Hepatocyte (in vitro differentiated cells): ENCODE results near the gene CNFN. TPM values are rescaled to one million over a fixed set of nuclear protein-coding genes. Genes with fewer than 3 reads are reported as not detected.

Source experiments
- DNase-seq: peaks from one replicate; pipeline ENCODE4 v3.0.0-alpha.2; 2016; ENCODE audit warnings: low spot score
- H2AFZ ChIP-seq: fragments of 200-600 bp; sonication (generic); 2 replicates; pipeline ENCODE4 v1.6.0; 2016; ENCODE audit warnings: antibody characterized with exemption, mild to moderate bottlenecking
- H3K27ac ChIP-seq: fragments of 200-600 bp; sonication (generic); 2 replicates; pipeline ENCODE4 v1.5.1; 2016; ENCODE audit warnings: mild to moderate bottlenecking
- H3K27me3 ChIP-seq: fragments of 200-600 bp; sonication (generic); 2 replicates; pipeline ENCODE4 v1.6.1; 2016
- H3K36me3 ChIP-seq: fragments of 200-600 bp; sonication (generic); replicated peaks from 2 replicates; pipeline ENCODE4 v1.5.1; 2016; ENCODE audit warnings: low read depth; ENCODE audit not compliant: insufficient read depth
- H3K4me1 ChIP-seq: fragments of 200-600 bp; sonication (generic); 2 replicates; pipeline ENCODE4 v1.5.1; 2016; ENCODE audit warnings: mild to moderate bottlenecking, moderate library complexity; ENCODE audit not compliant: insufficient read depth
- H3K4me2 ChIP-seq: fragments of 200-600 bp; sonication (generic); 2 replicates; pipeline ENCODE4 v1.6.0; 2016
- H3K4me3 ChIP-seq: fragments of 200-600 bp; sonication (generic); 2 replicates; pipeline ENCODE4 v1.5.1; 2016; ENCODE audit warnings: mild to moderate bottlenecking
- H3K79me2 ChIP-seq: fragments of 200-600 bp; sonication (generic); 2 replicates; pipeline ENCODE4 v1.6.0; 2017; ENCODE audit warnings: mild to moderate bottlenecking
- H3K9me2 ChIP-seq: fragments of 200-600 bp; sonication (generic); replicated peaks from 2 replicates; pipeline ENCODE4 v1.6.0; 2017; ENCODE audit warnings: mild to moderate bottlenecking; ENCODE audit not compliant: insufficient read depth
- H3K9me3 ChIP-seq: fragments of 200-600 bp; sonication (generic); 2 replicates; pipeline ENCODE4 v1.5.1; 2016; ENCODE audit warnings: low read depth, mild to moderate bottlenecking
- H4K20me1 ChIP-seq: fragments of 200-600 bp; sonication (generic); 2 replicates; pipeline ENCODE4 v1.6.0; 2016; ENCODE audit warnings: mild to moderate bottlenecking; ENCODE audit not compliant: insufficient read depth, poor library complexity, severe bottlenecking
- CTCF ChIP-seq: fragments of 200-600 bp; sonication (generic); IDR thresholded peaks from 2 replicates; pipeline ENCODE4 v1.5.1; 2016; ENCODE audit warnings: antibody characterized with exemption, mild to moderate bottlenecking; ENCODE audit not compliant: poor library complexity
- EZH2 ChIP-seq: fragments of 200-600 bp; sonication (generic); IDR thresholded peaks from 2 replicates; pipeline ENCODE4 v1.6.1; 2016; ENCODE audit warnings: antibody characterized with exemption, mild to moderate bottlenecking, borderline replicate concordance
- EZH2phosphoT487 ChIP-seq: fragments of 200-600 bp; sonication (generic); IDR thresholded peaks from one replicate; pipeline ENCODE4 v1.6.1; 2018; ENCODE audit warnings: antibody characterized with exemption, mild to moderate bottlenecking, low read depth, moderate library complexity; ENCODE audit not compliant: unreplicated experiment, severe bottlenecking
- WGBS: methylation state at CpG from one replicate; pipeline ENCODE4 v1.1.6; 2016; ENCODE audit warnings: low lambda C conversion rate; ENCODE audit errors: missing lambda C conversion rate; 5-methylcytosine and 5-hydroxymethylcytosine counted together
- polyA plus RNA-seq: library from polyadenylated mRNA; unstranded; fragments of >200 nt; fragmentation: Nextera tagmentation; extraction: Ambion mirVana; gene quantifications from 2 replicates; pipeline ENCODE4 v1.2.1, GENCODE V29; 2016
- total RNA-seq: library from RNA; depleted of rRNA; stranded (reverse); fragments of >200 nt; gene quantifications from 2 replicates; pipeline ENCODE4 v1.2.3, GENCODE V29; 2014

The CNFN gene
- total and polyA plus RNA-seq, 2 experiments from 2014 or later = 0.93 to 8.3 TPM

GRCh38 chr19:42407816-42408175 lies 17.7 kb upstream of the CNFN start:
- Histone ChIP-seq H3K4me1 (no peaks in the 10 kb centered on the region), H3K9me3 (no peaks in the 10 kb centered on the region), H3K79me2 (no peaks in the 10 kb centered on the region), H3K27ac (no peak overlapping the region), H3K27me3 (no peaks in the 10 kb centered on the region), H2AFZ (no peak overlapping the region), H4K20me1 (no peaks in the 10 kb centered on the region), H3K4me2 (no peak overlapping the region), H3K9me2 (no peaks in the 10 kb centered on the region), H3K4me3 (no peak overlapping the region), H3K36me3 (no peaks in the 10 kb centered on the region)
- TF ChIP-seq EZH2 (no peak), CTCF (no peak), EZH2phosphoT487 (no peak)
- 99% methylated on average over 10 of the region's 10 CpGs for WGBS
- no peak for DNase-seq

- no peak for TF ChIP-seq EZH2phosphoT487
- no peak for TF ChIP-seq CTCF
- no peak for TF ChIP-seq EZH2
- H3K9me3 ChIP-seq = no peaks in the 10 kb centered on the region
- H2AFZ ChIP-seq = no peak overlapping the region
- 96% methylated on average over 24 of the region's 30 CpGs for WGBS
- H3K27ac ChIP-seq = no peak overlapping the region
- DNase-seq = no peak
- no peaks in the 10 kb centered on the region for H3K27me3 ChIP-seq
- H3K4me3 ChIP-seq = no peak overlapping the region
- H3K9me2 ChIP-seq = no peaks in the 10 kb centered on the region
- H4K20me1 ChIP-seq = no peaks in the 10 kb centered on the region
- H3K79me2 ChIP-seq = no peaks in the 10 kb centered on the region
- H3K36me3 ChIP-seq = no peaks in the 10 kb centered on the region
- no peak overlapping the region for H3K4me2 ChIP-seq
- H3K4me1 ChIP-seq = no peaks in the 10 kb centered on the region
These were observed 17.2 kb upstream of the CNFN start for GRCh38 chr19:42407085-42407815.

GRCh38 chr19:42406111-42406510 lies 16.0 kb upstream of the CNFN start:
- Histone ChIP-seq H3K79me2 (no peaks in the 10 kb centered on the region), H3K27me3 (no peaks in the 10 kb centered on the region), H3K9me3 (no peaks in the 10 kb centered on the region), H3K4me2 (no peak overlapping the region), H3K27ac (no peak overlapping the region), H3K4me3 (no peak overlapping the region), H4K20me1 (no peaks in the 10 kb centered on the region), H3K4me1 (no peaks in the 10 kb centered on the region), H3K9me2 (no peaks in the 10 kb centered on the region), H2AFZ (no peak overlapping the region), H3K36me3 (no peaks in the 10 kb centered on the region)
- TF ChIP-seq EZH2 (no peak), CTCF (no peak), EZH2phosphoT487 (no peak)
- WGBS = 93% methylated on average over 11 of the region's 11 CpGs
- no peak for DNase-seq
